GM19438 (cell line): ENCODE measurements around the gene CCDC88B.

Experiments
- ATAC-seq: cut with Tn5 transposase; IDR thresholded peaks from one replicate; pipeline ENCODE4 v1.9.1; 2021; ENCODE audit warnings: low read depth; ENCODE audit not compliant: unreplicated experiment

CCDC88B gene

GRCh38 chr11:64358907-64359711 lies 19.1 kb downstream of the CCDC88B start, which contains the start of gene RPS6KA4:
RPS6KA4 (plus strand) TSS chr11:64359162; CDS start chr11:64359236, 74 bp downstream.
- ATAC-seq = peak; percentile 47

- no peak for ATAC-seq
Measured at GRCh38 chr11:64359712-64360445, 19.9 kb downstream of the CCDC88B start.

GRCh38 chr11:64360448-64360921 lies 20.5 kb downstream of the CCDC88B start:
- no peak for ATAC-seq

- ATAC-seq = no peak
Measured at GRCh38 chr11:64361659-64362058, 21.7 kb downstream of the CCDC88B start.

- ATAC-seq = no peak
Measured at GRCh38 chr11:64362339-64362738, 22.3 kb downstream of the CCDC88B start.

GRCh38 chr11:64364435-64364834 lies 24.4 kb downstream of the CCDC88B start:
- ATAC-seq = no peak

GRCh38 chr11:64364911-64365310 lies 24.9 kb downstream of the CCDC88B start:
- no peak for ATAC-seq

- no peak for ATAC-seq
Measured at GRCh38 chr11:64366751-64367150, 26.7 kb downstream of the CCDC88B start.

GRCh38 chr11:64367931-64368672 lies 28.1 kb downstream of the CCDC88B start:
- no peak for ATAC-seq

GRCh38 chr11:64368673-64369074 lies 28.7 kb downstream of the CCDC88B start:
- no peak for ATAC-seq

GRCh38 chr11:64369440-64370421 lies 29.7 kb downstream of the CCDC88B start:
- ATAC-seq = no peak

- ATAC-seq = no peak
Measured at GRCh38 chr11:64371201-64371600, 31.2 kb downstream of the CCDC88B start.

GRCh38 chr11:64372021-64372420 lies 32.0 kb downstream of the CCDC88B start:
- no peak for ATAC-seq

- no peak for ATAC-seq
Measured at GRCh38 chr11:64372802-64373597, 33.0 kb downstream of the CCDC88B start.

GRCh38 chr11:64373598-64373974 lies 33.6 kb downstream of the CCDC88B start:
- ATAC-seq = no peak

- no peak for ATAC-seq
Measured at GRCh38 chr11:64376071-64376470, 36.1 kb downstream of the CCDC88B start.

GRCh38 chr11:64378335-64378880 lies 38.4 kb downstream of the CCDC88B start:
- ATAC-seq = no peak

GRCh38 chr11:64379160-64379559 lies 39.2 kb downstream of the CCDC88B start:
- ATAC-seq = no peak
